CD4-positive, CD25-positive, alpha-beta regulatory T cell (primary cell): ENCODE data around the gene LHX3. TPM values are rescaled to one million over a fixed set of nuclear protein-coding genes. Genes with fewer than 3 reads are reported as not detected.

Experiments used
- ATAC-seq, 2 donors: fragments of 150-1000 bp; cut with Tn5 transposase; one replicate each; pipeline ENCODE4 v1.10.0; 2021; ENCODE audit warnings: low read depth in 2 of 2, moderate number of reproducible peaks in 2 of 2, moderate library complexity in 1 of 2
- DNase-seq, 3 donors: peaks; one replicate each; pipeline versions ENCODE4 v3.0.0 to v3.0.0-alpha.2; 2012 to 2022; ENCODE audit warnings: mixed read lengths in 1 of 3
- H3K27ac ChIP-seq: one replicate; pipeline ENCODE4 v1.7.0; 2013; ENCODE audit warnings: mild to moderate bottlenecking, low read length; ENCODE audit not compliant: insufficient read depth, poor library complexity, severe bottlenecking
- H3K27me3 ChIP-seq: one replicate; pipeline ENCODE4 v1.7.0; 2013; ENCODE audit warnings: low read length; ENCODE audit not compliant: control insufficient read depth, insufficient read depth
- H3K36me3 ChIP-seq: one replicate; pipeline ENCODE4 v1.7.0; 2013; ENCODE audit warnings: mild to moderate bottlenecking, low read length, moderate library complexity; ENCODE audit not compliant: control insufficient read depth, insufficient read depth
- H3K4me1 ChIP-seq: 2 replicates; pipeline ENCODE4 v1.7.0; 2013; ENCODE audit warnings: mild to moderate bottlenecking, low read length; ENCODE audit not compliant: insufficient read depth, control insufficient read depth, poor library complexity, severe bottlenecking
- H3K4me3 ChIP-seq: one replicate; pipeline ENCODE4 v1.7.0; 2013; ENCODE audit warnings: low read depth, mild to moderate bottlenecking, low read length, moderate library complexity
- H3K9me3 ChIP-seq, 2 experiments: 1 replicate in 1 of 2; 2 replicates in 1 of 2; pipeline ENCODE4 v1.7.0; 2013; ENCODE audit warnings: low read length in 2 of 2, mild to moderate bottlenecking in 1 of 2, moderate library complexity in 1 of 2; ENCODE audit not compliant: control insufficient read depth in 2 of 2
- H3K27ac Mint-ChIP-seq, 3 donors: one replicate each; pipeline ENCODE4 v1.8.0; 2020 to 2022; ENCODE audit warnings: mild to moderate bottlenecking in 3 of 3, mixed read lengths in 3 of 3, moderate library complexity in 2 of 3
- H3K27me3 Mint-ChIP-seq: one replicate; pipeline ENCODE4 v1.8.0; 2022; ENCODE audit warnings: mild to moderate bottlenecking, mixed read lengths
- H3K36me3 Mint-ChIP-seq: one replicate; pipeline ENCODE4 v1.8.0; 2020; ENCODE audit warnings: mixed read lengths
- H3K4me1 Mint-ChIP-seq, 4 donors: one replicate each; pipeline ENCODE4 v1.8.0; 2020 to 2022; ENCODE audit warnings: mixed read lengths in 4 of 4, mild to moderate bottlenecking in 1 of 4
- H3K4me3 Mint-ChIP-seq, 4 donors: one replicate each; pipeline ENCODE4 v1.8.0; 2020 to 2022; ENCODE audit warnings: mild to moderate bottlenecking in 4 of 4, mixed read lengths in 4 of 4, moderate library complexity in 3 of 4
- H3K9me3 Mint-ChIP-seq, 7 donors: one replicate each; pipeline ENCODE4 v1.8.0; 2020 to 2022; ENCODE audit warnings: mixed read lengths in 7 of 7, mild to moderate bottlenecking in 3 of 7, moderate library complexity in 2 of 7
- polyA plus RNA-seq, 4 donors: library from polyadenylated mRNA; unstranded; fragments of 300-500 nt; fragmentation: Illumina TruSeq; gene quantifications; one replicate each; pipeline ENCODE4 v1.2.3, GENCODE V29; 2021
- total RNA-seq: library from RNA; stranded (reverse); gene quantifications from one replicate; pipeline ENCODE4 v1.2.3, GENCODE V29; 2022

Gene LHX3
- total and polyA plus RNA-seq, 5 donors from 2014 or later: not detected

DNA sequence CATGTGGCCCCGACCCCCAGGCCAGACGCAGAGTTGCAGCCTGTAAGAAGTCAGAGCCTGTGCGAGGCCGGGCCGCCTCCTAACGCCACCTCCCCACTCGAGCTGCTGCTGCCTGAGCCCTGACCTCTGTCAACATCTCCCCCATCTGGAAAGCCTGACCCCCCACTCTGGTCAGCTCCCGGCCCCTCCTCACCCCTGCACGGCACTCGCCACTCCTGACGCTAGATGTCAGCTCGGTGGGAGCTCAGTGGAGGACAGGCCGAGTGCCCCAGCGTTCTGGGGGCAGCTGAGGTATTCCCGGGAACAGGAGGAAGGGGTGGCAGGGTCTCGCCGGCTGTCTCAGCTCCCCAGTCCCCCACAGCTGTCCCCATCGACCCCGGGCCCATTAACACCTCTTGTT lies 19.9 kb downstream of the LHX3 start:
- no peaks in the 10 kb centered on the region for H3K36me3 Mint-ChIP-seq
- Histone ChIP-seq H3K36me3 (no peaks in the 10 kb centered on the region), H3K27ac (no peak overlapping the region), H3K9me3 (no peaks in the 10 kb centered on the region), H3K27me3 (no peaks in the 10 kb centered on the region), H3K4me3 (no peak overlapping the region), H3K4me1 (no peaks in the 10 kb centered on the region)
- ATAC-seq (no peak), DNase-seq (no peak)
- peaks cover 12% of the 10 kb centered on the region for H3K27me3 Mint-ChIP-seq
- no peak overlapping the region for H3K27ac Mint-ChIP-seq
- no peaks in the 10 kb centered on the region for H3K4me1 Mint-ChIP-seq
- no peak overlapping the region for H3K4me3 Mint-ChIP-seq
- peaks cover 0 to 1% (median 0%) of the 10 kb centered on the region in 7 donors for H3K9me3 Mint-ChIP-seq

DNA sequence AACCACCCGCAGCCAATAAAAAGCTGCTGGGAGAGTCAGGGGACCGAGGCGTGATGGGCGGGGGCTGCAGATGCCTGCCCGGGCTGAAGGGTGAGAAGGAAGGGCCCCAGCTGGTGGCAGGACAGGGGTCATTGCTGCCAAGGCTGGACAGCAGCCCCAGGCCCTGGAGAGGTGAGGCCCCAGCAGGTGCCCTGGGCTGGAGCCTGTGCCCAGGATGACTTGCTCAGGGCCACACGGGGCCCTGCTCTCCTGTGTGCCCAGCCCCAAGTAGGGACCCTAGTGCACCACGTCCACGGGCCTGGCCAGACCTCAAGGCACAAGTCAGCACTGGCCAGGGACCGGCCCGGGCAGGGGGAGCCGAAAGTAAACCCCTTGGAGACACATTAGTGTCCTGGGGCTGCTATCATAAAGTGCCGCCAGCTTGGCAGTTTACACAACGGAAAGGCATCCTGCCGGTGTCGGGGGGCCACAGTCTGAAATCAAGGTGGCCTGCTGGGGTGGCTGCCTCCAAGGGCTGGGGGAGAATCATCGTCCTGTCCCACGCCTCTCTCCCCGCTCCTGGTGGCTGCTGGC lies 22.0 kb downstream of the LHX3 start:
- no peaks in the 10 kb centered on the region for H3K27me3 ChIP-seq
- H3K9me3 Mint-ChIP-seq: peaks cover 0 to 1% (median 0%) of the 10 kb centered on the region in 7 donors
- ATAC-seq (no peak), DNase-seq (no peak)
- no peaks in the 10 kb centered on the region for H3K4me1 Mint-ChIP-seq
- H3K4me3 ChIP-seq: no peak overlapping the region
- H3K27me3 Mint-ChIP-seq: peaks cover 6% of the 10 kb centered on the region
- H3K36me3 ChIP-seq: no peaks in the 10 kb centered on the region
- H3K4me1 ChIP-seq: no peaks in the 10 kb centered on the region
- no peak overlapping the region for H3K27ac ChIP-seq
- no peaks in the 10 kb centered on the region for H3K9me3 ChIP-seq
- H3K36me3 Mint-ChIP-seq: no peaks in the 10 kb centered on the region
- H3K4me3 Mint-ChIP-seq: no peak overlapping the region
- no peak overlapping the region for H3K27ac Mint-ChIP-seq

DNA sequence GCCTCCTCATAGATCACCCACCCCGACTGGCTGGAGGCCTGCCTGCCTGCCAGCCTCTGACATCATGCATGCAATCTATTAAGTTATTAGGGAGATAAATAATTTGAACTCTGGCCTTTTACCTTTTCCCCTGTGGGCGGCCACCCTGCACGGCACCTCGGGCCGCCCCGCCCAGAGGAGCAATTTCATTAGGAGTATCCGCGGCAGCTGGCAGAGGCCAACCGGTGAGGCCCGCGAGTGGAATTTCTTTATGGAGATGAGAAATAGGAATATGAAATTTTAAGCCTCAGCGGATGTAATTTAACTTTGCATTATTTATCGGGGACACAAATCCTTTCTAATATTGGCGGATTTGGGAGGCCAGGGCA lies 22.5 kb downstream of the LHX3 start:
- no peaks in the 10 kb centered on the region for H3K36me3 Mint-ChIP-seq
- peak overlapping the region in 1 of 3 donors; percentile 16 for H3K27ac Mint-ChIP-seq
- Histone ChIP-seq H3K27ac (no peak overlapping the region), H3K4me3 (no peak overlapping the region), H3K27me3 (no peaks in the 10 kb centered on the region), H3K4me1 (no peaks in the 10 kb centered on the region), H3K36me3 (no peaks in the 10 kb centered on the region), H3K9me3 (no peaks in the 10 kb centered on the region)
- H3K4me3 Mint-ChIP-seq: no peak overlapping the region
- H3K9me3 Mint-ChIP-seq: peaks cover 0 to 1% (median 0%) of the 10 kb centered on the region in 7 donors
- H3K27me3 Mint-ChIP-seq: peaks cover 6% of the 10 kb centered on the region
- no peak for ATAC-seq
- H3K4me1 Mint-ChIP-seq: no peaks in the 10 kb centered on the region
- no peak for DNase-seq

DNA sequence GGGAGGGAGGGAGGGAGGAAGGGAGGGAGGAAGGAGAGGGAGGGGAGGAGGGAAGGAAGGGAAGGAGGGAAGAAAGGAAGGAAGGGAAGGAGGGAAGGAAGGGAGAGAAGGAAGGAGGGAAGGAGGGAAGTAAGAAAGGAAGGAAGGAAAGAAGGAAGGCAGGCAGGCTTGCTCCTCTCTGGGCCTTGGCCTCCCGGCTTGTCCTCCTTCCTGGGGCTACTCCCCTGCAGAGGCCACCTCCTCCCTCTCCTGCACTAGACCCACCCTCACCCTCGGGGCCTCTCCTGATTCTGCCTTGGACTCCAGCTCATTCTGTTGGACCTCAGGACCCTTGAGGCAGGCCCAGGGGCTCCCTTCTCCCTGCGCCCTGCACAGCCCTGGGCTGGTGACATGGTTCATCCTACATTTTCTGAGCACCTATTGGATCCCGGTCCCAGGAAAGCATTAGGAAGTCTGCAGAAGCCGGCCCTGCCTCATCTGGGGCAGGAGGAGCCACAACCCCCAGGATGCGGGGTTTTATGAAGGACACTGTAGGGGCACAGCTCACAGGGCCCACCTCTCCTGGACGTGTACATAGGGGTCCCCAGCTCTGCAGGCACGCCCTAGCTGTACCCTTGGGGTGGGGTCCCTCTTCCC lies 23.0 kb downstream of the LHX3 start:
- H3K4me3 Mint-ChIP-seq: no peak overlapping the region
- H3K27ac ChIP-seq: no peak overlapping the region
- no peaks in the 10 kb centered on the region for H3K27me3 ChIP-seq
- ATAC-seq (no peak), DNase-seq (no peak)
- no peak overlapping the region for H3K4me3 ChIP-seq
- no peaks in the 10 kb centered on the region for H3K4me1 ChIP-seq
- H3K4me1 Mint-ChIP-seq: no peaks in the 10 kb centered on the region
- no peaks in the 10 kb centered on the region for H3K9me3 Mint-ChIP-seq
- no peaks in the 10 kb centered on the region for H3K9me3 ChIP-seq
- H3K27me3 Mint-ChIP-seq: peaks cover 2% of the 10 kb centered on the region
- no peaks in the 10 kb centered on the region for H3K36me3 ChIP-seq
- H3K36me3 Mint-ChIP-seq: no peaks in the 10 kb centered on the region
- H3K27ac Mint-ChIP-seq: no peak overlapping the region

DNA sequence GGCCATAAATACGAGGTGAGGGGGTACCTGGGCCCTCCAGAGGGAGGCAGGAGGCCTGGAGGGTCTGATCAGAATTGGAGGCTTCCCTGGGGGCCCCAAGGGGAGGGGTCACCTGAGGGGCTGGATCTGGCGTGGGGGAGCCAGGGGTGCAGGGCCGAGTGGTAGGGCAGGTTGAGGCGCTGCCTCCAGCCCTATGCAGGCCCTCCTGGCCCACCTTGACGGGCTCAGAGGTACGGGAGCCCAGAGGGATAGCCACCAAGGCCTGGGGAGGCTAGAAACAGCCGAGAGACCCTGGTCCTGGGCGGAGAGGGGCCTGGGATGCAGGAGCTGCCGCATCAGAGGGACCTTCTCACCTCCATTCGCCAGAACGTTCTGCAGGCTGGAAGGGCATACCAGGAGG lies 24.3 kb downstream of the LHX3 start:
- Histone ChIP-seq H3K4me3 (no peak overlapping the region), H3K4me1 (no peaks in the 10 kb centered on the region), H3K27ac (no peak overlapping the region), H3K9me3 (no peaks in the 10 kb centered on the region), H3K36me3 (no peaks in the 10 kb centered on the region), H3K27me3 (no peaks in the 10 kb centered on the region)
- ATAC-seq: no peak
- Mint-ChIP-seq H3K27ac (no peak overlapping the region), H3K9me3 (no peaks in the 10 kb centered on the region), H3K4me1 (no peaks in the 10 kb centered on the region), H3K4me3 (no peak overlapping the region), H3K36me3 (no peaks in the 10 kb centered on the region), H3K27me3 (no peaks in the 10 kb centered on the region)
- no peak for DNase-seq

DNA sequence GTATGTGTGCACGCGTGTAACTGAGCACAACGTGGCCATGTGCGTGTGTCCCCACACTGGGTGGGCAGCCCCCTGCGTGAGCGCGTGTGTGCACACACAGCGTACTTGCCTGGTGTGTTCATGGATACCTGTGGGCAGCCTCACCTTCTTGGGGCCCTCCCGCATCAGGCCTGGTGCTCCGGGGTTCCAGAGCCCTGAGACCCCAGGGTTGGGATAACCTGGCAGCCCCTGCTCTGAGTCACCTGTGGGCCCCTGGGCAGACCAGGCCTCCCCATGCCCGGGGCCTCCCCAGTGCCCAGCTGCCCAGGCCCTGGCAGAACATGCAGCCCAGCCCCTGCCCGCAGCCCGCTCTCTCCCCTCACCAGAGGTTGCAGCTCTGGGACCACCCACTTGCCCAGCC lies 25.2 kb downstream of the LHX3 start:
- ATAC-seq: no peak

DNA sequence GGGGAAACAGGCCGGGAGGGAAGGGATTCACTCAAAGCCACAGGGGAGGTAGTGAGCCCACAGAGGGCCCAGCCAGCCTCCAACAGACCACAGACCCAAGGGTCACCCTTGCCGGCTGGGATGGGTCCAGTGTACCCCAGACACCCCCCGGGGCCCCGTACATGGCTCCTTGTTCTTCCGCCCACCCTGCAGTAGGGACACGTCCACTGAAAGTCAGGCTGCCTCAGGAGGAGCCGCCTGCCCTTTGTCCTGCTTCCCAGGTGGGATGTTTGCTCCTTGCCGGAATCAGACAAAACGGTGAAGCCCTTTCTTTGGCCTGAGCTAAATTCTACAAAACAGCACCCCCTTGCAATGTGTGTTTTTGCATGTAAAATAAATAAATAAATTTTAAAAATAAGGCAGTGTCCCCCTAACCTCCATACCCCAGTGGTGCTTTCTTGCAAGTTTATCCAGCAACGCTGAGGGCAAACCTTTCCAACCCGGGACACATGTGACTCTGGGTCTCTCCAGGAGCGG lies 25.8 kb downstream of the LHX3 start:
- no peaks in the 10 kb centered on the region for H3K36me3 Mint-ChIP-seq
- H3K4me3 Mint-ChIP-seq: no peak overlapping the region
- no peak overlapping the region for H3K4me3 ChIP-seq
- no peaks in the 10 kb centered on the region for H3K9me3 ChIP-seq
- H3K4me1 Mint-ChIP-seq: no peaks in the 10 kb centered on the region
- ATAC-seq (no peak), DNase-seq (no peak)
- H3K27me3 Mint-ChIP-seq: no peaks in the 10 kb centered on the region
- no peaks in the 10 kb centered on the region for H3K9me3 Mint-ChIP-seq
- H3K27ac ChIP-seq: no peak overlapping the region
- H3K27ac Mint-ChIP-seq: no peak overlapping the region
- H3K27me3 ChIP-seq: no peaks in the 10 kb centered on the region
- no peaks in the 10 kb centered on the region for H3K36me3 ChIP-seq
- H3K4me1 ChIP-seq: no peaks in the 10 kb centered on the region

More for the DNA sequence above, 25.2 kb downstream of the LHX3 start:
- no peak for DNase-seq
- H3K27me3 Mint-ChIP-seq: no peaks in the 10 kb centered on the region
- H3K9me3 Mint-ChIP-seq: no peaks in the 10 kb centered on the region
- Histone ChIP-seq H3K27me3 (no peaks in the 10 kb centered on the region), H3K36me3 (no peaks in the 10 kb centered on the region), H3K4me3 (no peak overlapping the region), H3K4me1 (no peaks in the 10 kb centered on the region), H3K27ac (no peak overlapping the region), H3K9me3 (no peaks in the 10 kb centered on the region)
- no peaks in the 10 kb centered on the region for H3K36me3 Mint-ChIP-seq
- no peak overlapping the region for H3K27ac Mint-ChIP-seq
- H3K4me3 Mint-ChIP-seq: no peak overlapping the region
- H3K4me1 Mint-ChIP-seq: no peaks in the 10 kb centered on the region

DNA sequence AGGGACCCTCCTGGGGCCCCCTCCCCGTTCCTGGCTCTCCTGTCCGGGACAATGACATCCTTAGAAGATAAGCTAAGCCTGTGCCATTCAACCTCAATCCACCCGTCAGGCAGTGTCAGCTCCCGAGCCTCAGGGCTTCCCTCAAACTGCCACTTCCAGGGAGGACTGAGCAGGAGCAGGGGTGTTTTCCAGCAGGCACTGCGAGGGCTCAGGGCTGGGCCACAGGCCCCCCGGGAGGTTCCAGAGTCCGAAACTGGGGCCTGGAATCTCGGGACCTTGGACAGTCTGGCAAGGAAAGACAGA lies 26.2 kb downstream of the LHX3 start:
- H3K4me1 ChIP-seq: no peaks in the 10 kb centered on the region
- H3K36me3 Mint-ChIP-seq: no peaks in the 10 kb centered on the region
- no peak overlapping the region for H3K4me3 ChIP-seq
- DNase-seq: no peak
- ATAC-seq: no peak
- no peak overlapping the region for H3K27ac Mint-ChIP-seq
- H3K4me1 Mint-ChIP-seq: no peaks in the 10 kb centered on the region
- H3K27me3 ChIP-seq: no peaks in the 10 kb centered on the region
- no peaks in the 10 kb centered on the region for H3K9me3 Mint-ChIP-seq
- H3K36me3 ChIP-seq: no peaks in the 10 kb centered on the region
- no peak overlapping the region for H3K4me3 Mint-ChIP-seq
- no peaks in the 10 kb centered on the region for H3K9me3 ChIP-seq
- H3K27me3 Mint-ChIP-seq: no peaks in the 10 kb centered on the region
- no peak overlapping the region for H3K27ac ChIP-seq
